Small intestine (tissue), 7 donors: ENCODE measurements around the gene PLA2G6. TPM values are rescaled to one million over a fixed set of nuclear protein-coding genes. Genes with fewer than 3 reads are reported as not detected.

ENCODE experiments used
- DNase-seq, 2 donors: peaks; one replicate each; pipeline versions ENCODE4 v3.0.0 to v3.0.0-alpha.2; 2013
- FAIRE-seq: peaks from 2 replicates; lab custom pipeline; 2012; peaks lifted over from hg19 to GRCh38; lab: Jason Lieb, UNC
- H3K27ac ChIP-seq, 3 donors: one replicate each; pipeline ENCODE4 v1.5.1; 2013; ENCODE audit warnings: low read length in 2 of 3, mild to moderate bottlenecking in 2 of 3, control low read depth in 1 of 3, inconsistent platforms in 1 of 3, low read depth in 1 of 3, moderate library complexity in 1 of 3
- H3K27me3 ChIP-seq, 3 donors: one replicate each; pipeline ENCODE4 v1.6.1; 2013; ENCODE audit warnings: low read length in 3 of 3, inconsistent platforms in 1 of 3; ENCODE audit not compliant: control insufficient read depth in 3 of 3, insufficient read depth in 3 of 3
- H3K36me3 ChIP-seq, 3 donors: one replicate each; pipeline ENCODE4 v1.6.1; 2013; ENCODE audit warnings: low read length in 3 of 3, inconsistent platforms in 1 of 3, low read depth in 1 of 3, mild to moderate bottlenecking in 1 of 3, moderate library complexity in 1 of 3; ENCODE audit not compliant: control insufficient read depth in 3 of 3, insufficient read depth in 2 of 3
- H3K4me1 ChIP-seq, 3 donors: one replicate each; pipeline ENCODE4 v1.6.1; 2013; ENCODE audit warnings: low read length in 2 of 3, inconsistent platforms in 1 of 3, low read depth in 1 of 3, mild to moderate bottlenecking in 1 of 3, moderate library complexity in 1 of 3; ENCODE audit not compliant: control insufficient read depth in 3 of 3, insufficient read depth in 2 of 3
- H3K4me3 ChIP-seq, 3 donors: one replicate each; pipeline ENCODE4 v1.5.1; 2013; ENCODE audit warnings: low read length in 3 of 3, control low read depth in 1 of 3, inconsistent platforms in 1 of 3, low read depth in 1 of 3, mild to moderate bottlenecking in 1 of 3, moderate library complexity in 1 of 3
- H3K9me3 ChIP-seq, 2 donors: one replicate each; pipeline ENCODE4 v1.6.1; 2013; ENCODE audit warnings: low read depth in 1 of 2, low read length in 1 of 2; ENCODE audit not compliant: control insufficient read depth in 2 of 2, insufficient read depth in 1 of 2
- WGBS, 3 donors: extraction: QIAGEN DNeasy Blood & Tissue Kit; methylation state at CpG; one replicate each; pipeline ENCODE4 v1.1.7; 2013; 5-methylcytosine and 5-hydroxymethylcytosine counted together
- polyA plus RNA-seq, 4 donors: library from polyadenylated mRNA; stranded (reverse) in 3 of 4; unstranded in 1 of 4; fragments of 200-250 nt in 3 of 4; fragments of 120-200 nt in 1 of 4; gene quantifications; one replicate each; pipeline versions ENCODE4 v1.2.1 to v1.2.3, GENCODE V29; 2013
- donor health status: healthy with polysubstance abuse.
- donor health status: control.
- donor health status: control.
- donor health status: Bipolar disorder and iron deficiency.
- donor health status: healthy.

Gene PLA2G6
- polyA plus RNA-seq, 4 donors: 13.8 to 55.0 (median 24.3) TPM

- 50 to 77% (median 69%) methylated on average over 21 to 22 of the region's 22 CpGs for WGBS, 3 donors
- Histone ChIP-seq H3K9me3 (no peaks in the 10 kb centered on the region), H3K36me3 (peaks cover 0 to 71% (median 7%) of the 10 kb centered on the region in 3 donors), H3K27me3 (no peaks in the 10 kb centered on the region), H3K27ac (peak overlapping the region; percentile 93 to 100 (median 98)), H3K4me3 (peak overlapping the region in 2 of 3 donors; percentile 71 to 98), H3K4me1 (peaks cover 0 to 58% (median 0%) of the 10 kb centered on the region in 3 donors)
- FAIRE-seq: no peak
- DNase-seq: peak; percentile 76 to 88
These were observed 72.1 kb downstream of the PLA2G6 start for GRCh38 chr22:38109371-38110001.

GRCh38 chr22:38108561-38109319 is 72.9 kb downstream of the PLA2G6 start:
- peak overlapping the region; percentile 93 to 100 (median 98) for H3K27ac ChIP-seq
- H3K27me3 ChIP-seq: no peaks in the 10 kb centered on the region
- DNase-seq (peak; percentile 41 to 52), FAIRE-seq (no peak)
- peak overlapping the region in 2 of 3 donors; percentile 71 to 98 for H3K4me3 ChIP-seq
- peaks cover 0 to 55% (median 0%) of the 10 kb centered on the region in 3 donors for H3K4me1 ChIP-seq
- WGBS, 3 donors: 38 to 73% (median 55%) methylated on average over 14 to 15 of the region's 15 CpGs
- H3K36me3 ChIP-seq: peaks cover 0 to 71% (median 7%) of the 10 kb centered on the region in 3 donors
- H3K9me3 ChIP-seq: no peaks in the 10 kb centered on the region

GRCh38 chr22:38107692-38108515 is 73.7 kb downstream of the PLA2G6 start:
- Histone ChIP-seq H3K27me3 (no peaks in the 10 kb centered on the region), H3K27ac (peak overlapping the region; percentile 82 to 100 (median 93)), H3K36me3 (peaks cover 0 to 68% (median 7%) of the 10 kb centered on the region in 3 donors), H3K4me3 (no peak overlapping the region), H3K9me3 (no peaks in the 10 kb centered on the region), H3K4me1 (peaks cover 0 to 48% (median 0%) of the 10 kb centered on the region in 3 donors)
- WGBS, 3 donors: 17 to 55% (median 32%) methylated on average over 16 to 17 of the region's 17 CpGs
- FAIRE-seq (no peak), DNase-seq (peak; percentile 93 to 96)

- H3K9me3 ChIP-seq: no peaks in the 10 kb centered on the region
These were observed 74.6 kb downstream of the PLA2G6 start for GRCh38 chr22:38106814-38107578.

GRCh38 chr22:38104084-38104483 is 77.5 kb downstream of the PLA2G6 start:
- Histone ChIP-seq H3K4me3 (no peak overlapping the region), H3K4me1 (peaks cover 0 to 18% (median 0%) of the 10 kb centered on the region in 3 donors), H3K36me3 (peaks cover 0 to 73% (median 9%) of the 10 kb centered on the region in 3 donors), H3K27ac (no peak overlapping the region), H3K27me3 (no peaks in the 10 kb centered on the region), H3K9me3 (no peaks in the 10 kb centered on the region)
- FAIRE-seq: no peak
- no peak for DNase-seq
- 79 to 82% (median 80%) methylated on average over 6 of the region's 6 CpGs for WGBS, 3 donors

More at GRCh38 chr22:38106814-38107578, 74.6 kb downstream of the PLA2G6 start:
- 58 to 73% (median 66%) methylated on average over 17 of the region's 17 CpGs for WGBS, 3 donors
- FAIRE-seq (no peak), DNase-seq (no peak)
- Histone ChIP-seq H3K4me3 (no peak overlapping the region), H3K27me3 (no peaks in the 10 kb centered on the region), H3K27ac (peak overlapping the region; percentile 3 to 100 (median 49)), H3K36me3 (peaks cover 0 to 67% (median 7%) of the 10 kb centered on the region in 3 donors), H3K4me1 (peaks cover 0 to 39% (median 0%) of the 10 kb centered on the region in 3 donors)

GRCh38 chr22:38103641-38104040 is 78.0 kb downstream of the PLA2G6 start:
- H3K27ac ChIP-seq: no peak overlapping the region
- no peaks in the 10 kb centered on the region for H3K9me3 ChIP-seq
- FAIRE-seq: no peak
- H3K4me3 ChIP-seq: no peak overlapping the region
- H3K4me1 ChIP-seq: peaks cover 0 to 18% (median 0%) of the 10 kb centered on the region in 3 donors
- 79 to 80% (median 80%) methylated on average over 8 of the region's 8 CpGs for WGBS, 3 donors
- DNase-seq: no peak
- H3K27me3 ChIP-seq: no peaks in the 10 kb centered on the region
- H3K36me3 ChIP-seq: peaks cover 0 to 73% (median 7%) of the 10 kb centered on the region in 3 donors

GRCh38 chr22:38098410-38099249 is 83.0 kb downstream of the PLA2G6 start:
- H3K27ac ChIP-seq: peak overlapping the region in 2 of 3 donors; percentile 11 to 73
- DNase-seq: peak in 1 of 2 donors; percentile 79
- peaks cover 4 to 71% (median 23%) of the 10 kb centered on the region in 3 donors for H3K36me3 ChIP-seq
- no peaks in the 10 kb centered on the region for H3K27me3 ChIP-seq
- peaks cover 0 to 19% (median 0%) of the 10 kb centered on the region in 3 donors for H3K4me1 ChIP-seq
- no peak overlapping the region for H3K4me3 ChIP-seq
- no peak for FAIRE-seq
- 42 to 53% (median 45%) methylated on average over 9 of the region's 9 CpGs for WGBS, 3 donors
- H3K9me3 ChIP-seq: no peaks in the 10 kb centered on the region
